NCI-H524 treated with DMSO at 0.1 percent for 48 hours (cell line): Measurements from ENCODE around the gene TMEM229A.
A peak's percentile ranks its signal among the peaks of the same experiment; 100 is the strongest.
"Not testable (repeated sequence)": the region's sequence is repeated elsewhere in the genome, so short reads cannot be mapped to it uniquely, and the experiment has no call there.

Source experiments
- DNase-seq: peaks from one replicate; lab custom pipeline; 2025; lab: John Stamatoyannopoulos, UW

The TMEM229A gene

DNA sequence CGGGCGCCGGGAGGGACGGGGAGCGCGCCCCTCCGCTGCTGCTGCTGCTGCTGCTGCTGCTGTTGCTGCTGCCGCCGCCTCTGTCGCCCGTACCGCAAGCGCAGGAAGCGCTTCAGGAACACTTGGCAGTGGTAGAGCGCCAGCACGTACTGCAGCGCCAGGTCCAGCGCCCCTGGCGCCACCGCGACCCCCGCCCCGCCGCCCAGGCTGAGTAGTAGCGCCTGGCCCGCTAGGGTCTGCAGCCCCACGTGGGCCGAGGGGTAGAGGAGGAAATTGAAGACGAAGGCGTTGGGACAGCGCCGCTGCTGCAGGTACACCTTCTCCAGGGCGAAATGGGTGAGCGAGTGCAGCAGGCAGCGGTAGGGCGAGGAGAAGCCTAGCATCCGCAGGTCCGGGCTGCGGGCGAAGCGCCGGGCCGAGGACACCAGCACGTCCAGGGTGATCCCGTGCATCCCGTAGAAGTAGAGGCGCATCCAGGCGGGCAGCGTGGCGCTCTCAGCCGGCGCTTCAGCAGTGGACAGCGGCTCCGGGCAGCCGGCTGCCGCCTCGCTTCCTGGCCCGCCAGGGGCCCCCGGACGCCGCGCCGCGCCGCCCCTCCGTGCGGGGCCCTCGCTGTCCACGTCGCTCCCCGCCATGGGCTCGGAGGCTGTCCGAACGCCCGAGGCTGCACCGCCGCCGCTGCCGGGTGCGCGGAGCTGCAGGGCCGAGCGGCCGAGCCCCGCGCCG, at the start of gene TMEM229A:
Gene TMEM229A (minus strand): TSS at position 699 of the 726 bp plus-strand sequence. CDS start 64 bp downstream, at position 635.
- DNase-seq = no peak

DNA sequence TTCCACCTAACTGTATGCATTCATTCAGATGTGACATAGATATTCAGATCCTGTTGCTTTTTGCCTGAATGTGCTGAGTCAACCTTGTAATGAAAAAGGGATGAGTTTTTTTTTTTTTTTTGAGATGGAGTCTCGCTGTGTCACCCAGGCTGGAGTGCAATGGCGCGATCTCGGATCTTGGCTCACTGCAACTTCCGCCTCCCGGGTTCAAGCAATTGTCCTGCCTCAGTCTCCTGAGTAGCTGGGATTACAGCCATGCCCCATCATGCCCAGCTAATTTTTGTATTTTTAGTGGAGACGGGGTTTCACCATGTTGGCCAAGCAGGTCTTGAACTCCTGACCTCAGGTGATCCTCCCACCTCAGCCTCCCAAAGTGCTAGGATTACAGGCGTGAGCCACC, 49.4 kb upstream of the TMEM229A start:
- not testable (repeated sequence) for DNase-seq

- DNase-seq = no peak
Measured at GRCh38 chr7:124077546-124077945, 44.7 kb upstream of the TMEM229A start.

- DNase-seq = no peak
Measured at GRCh38 chr7:124076841-124077240, 44.0 kb upstream of the TMEM229A start.

DNA sequence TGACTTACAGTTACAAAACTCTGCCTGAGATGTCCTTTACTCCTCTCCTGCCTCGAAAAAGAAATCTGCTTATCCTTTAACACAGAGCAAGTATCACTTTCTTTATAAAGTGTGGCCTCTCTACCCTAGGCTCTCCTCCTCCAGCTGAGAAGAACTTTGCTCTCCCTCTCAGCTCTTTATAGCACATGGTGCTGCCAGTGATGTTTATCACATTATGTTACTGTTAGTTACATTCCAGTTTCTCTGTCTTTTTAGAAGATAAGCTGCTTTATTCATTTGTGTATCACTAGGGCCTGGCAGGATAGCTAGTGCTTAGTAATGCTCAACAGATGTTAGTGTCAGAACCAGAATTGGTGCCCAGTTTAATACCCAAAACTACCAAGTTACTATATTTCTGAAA, 41.1 kb upstream of the TMEM229A start:
- no peak for DNase-seq

GRCh38 chr7:124073310-124073645, 40.4 kb upstream of the TMEM229A start:
- DNase-seq = no peak

DNA sequence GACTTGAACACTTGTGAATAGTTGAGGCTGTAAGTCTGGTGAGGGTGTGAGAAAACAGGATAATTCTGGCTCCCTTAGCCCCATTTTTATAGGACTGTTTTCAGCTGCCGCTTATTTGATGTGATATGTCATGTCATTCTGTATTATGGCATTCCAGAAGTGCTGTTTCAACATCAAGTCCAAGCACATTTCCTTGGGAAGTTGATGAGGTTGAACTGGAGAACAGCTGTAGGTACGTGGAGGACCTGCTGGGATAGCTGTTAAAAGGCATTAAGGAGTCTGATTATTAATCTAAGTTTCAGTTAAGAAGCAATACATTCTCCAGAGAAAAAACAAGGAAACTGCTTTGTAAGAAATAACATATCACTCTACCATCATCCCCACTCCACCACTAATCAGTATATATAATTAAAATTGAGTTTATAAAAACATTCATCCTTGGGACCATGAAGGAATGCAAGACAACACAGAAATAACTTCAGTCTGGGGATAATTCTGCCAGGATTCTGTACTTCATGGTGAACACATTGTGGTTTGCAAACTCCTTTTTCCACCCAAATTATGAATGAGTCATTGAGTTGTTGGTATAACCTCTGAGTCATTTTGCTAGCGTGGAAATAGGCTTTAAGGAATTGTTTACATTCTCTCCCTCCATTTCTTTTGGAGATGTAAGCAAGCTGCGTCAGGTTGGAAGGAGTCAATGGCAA, 39.9 kb upstream of the TMEM229A start:
- peak; percentile 66 for DNase-seq

GRCh38 chr7:124071843-124072242, 39.0 kb upstream of the TMEM229A start:
- DNase-seq = peak; percentile 83

- no peak for DNase-seq
Measured at GRCh38 chr7:124062171-124062570, 29.3 kb upstream of the TMEM229A start.

DNA sequence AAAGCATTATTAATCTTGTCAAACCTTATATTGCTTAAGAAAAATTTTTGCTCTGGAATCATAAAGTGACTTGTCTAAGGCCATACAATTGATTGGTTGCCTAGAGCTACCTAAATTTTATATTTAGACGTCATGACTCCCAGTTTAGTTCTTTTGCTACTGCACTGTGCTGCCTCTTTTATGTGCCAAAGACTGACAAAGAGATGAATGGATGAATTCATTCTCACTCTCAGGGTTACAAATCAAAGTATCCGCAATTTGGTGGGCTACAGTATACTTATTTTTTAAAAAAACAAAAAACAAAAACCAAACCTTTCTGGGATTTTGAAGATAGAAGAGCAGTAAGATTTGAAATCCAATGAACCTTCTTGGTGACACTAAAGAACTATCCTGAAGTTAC, 27.7 kb upstream of the TMEM229A start:
- no peak for DNase-seq

- no peak for DNase-seq
Measured at GRCh38 chr7:124059375-124059774, 26.5 kb upstream of the TMEM229A start.

- no peak for DNase-seq
Measured at GRCh38 chr7:124058515-124058914, 25.6 kb upstream of the TMEM229A start.

DNA sequence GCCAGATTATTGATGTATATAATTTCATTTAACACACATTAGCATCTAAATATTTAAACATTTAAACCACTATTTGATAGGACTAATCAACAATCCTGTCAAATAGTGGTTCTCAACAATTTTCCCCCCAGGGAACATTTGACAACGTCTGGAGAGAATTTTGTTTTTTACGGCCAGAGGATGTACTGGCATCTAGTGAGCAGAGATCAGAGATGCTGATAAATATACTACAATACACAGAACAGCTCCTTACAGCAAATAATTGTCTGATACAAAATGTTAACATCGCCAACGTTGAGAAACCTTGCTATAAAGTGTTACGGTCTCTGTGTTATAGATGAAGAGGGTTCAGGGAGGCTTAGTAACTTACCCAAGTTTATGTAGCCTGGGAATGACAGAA, 25.0 kb upstream of the TMEM229A start:
- DNase-seq = no peak

DNA sequence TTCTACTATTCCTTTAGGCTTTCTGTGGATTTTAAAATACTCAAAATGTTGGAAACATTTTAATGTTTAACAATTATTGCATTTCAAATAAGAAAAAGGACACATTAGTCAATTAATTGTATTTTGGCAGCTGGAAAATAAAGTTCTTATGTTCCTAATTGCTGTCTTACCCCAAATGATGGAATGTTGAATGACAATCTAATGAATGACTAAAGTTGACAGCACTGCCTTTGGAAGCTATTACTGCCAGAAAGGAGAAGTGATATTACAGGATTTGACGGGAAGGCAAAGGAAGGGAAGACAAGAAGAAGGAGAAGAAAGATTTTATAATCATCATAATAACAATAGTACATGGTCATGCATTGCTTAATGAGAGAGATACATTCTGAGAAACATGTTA, 23.4 kb upstream of the TMEM229A start:
- no peak for DNase-seq

GRCh38 chr7:124051681-124052377, 19.0 kb upstream of the TMEM229A start:
- no peak for DNase-seq

DNA sequence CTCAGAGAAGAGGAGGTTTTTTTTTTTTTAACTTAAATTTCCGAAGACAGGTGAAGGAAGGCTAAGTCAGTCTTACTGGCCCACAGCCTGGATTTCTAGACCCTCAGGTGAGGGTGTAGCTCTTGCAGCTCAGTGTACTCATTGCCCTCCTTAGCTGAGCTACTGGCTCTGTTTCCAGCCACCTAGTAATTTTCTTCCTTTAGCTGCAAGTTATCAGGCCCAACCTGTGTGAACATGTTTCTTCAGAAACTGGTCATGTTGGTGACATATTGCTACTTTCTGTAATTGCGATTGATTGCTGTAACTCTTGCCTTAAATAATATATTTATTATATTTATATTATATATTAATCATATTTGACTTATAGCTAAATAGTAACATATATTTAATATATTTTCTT, 10.0 kb upstream of the TMEM229A start:
- no peak for DNase-seq

- no peak for DNase-seq
Measured at GRCh38 chr7:124041439-124041838, 8.6 kb upstream of the TMEM229A start.

DNA sequence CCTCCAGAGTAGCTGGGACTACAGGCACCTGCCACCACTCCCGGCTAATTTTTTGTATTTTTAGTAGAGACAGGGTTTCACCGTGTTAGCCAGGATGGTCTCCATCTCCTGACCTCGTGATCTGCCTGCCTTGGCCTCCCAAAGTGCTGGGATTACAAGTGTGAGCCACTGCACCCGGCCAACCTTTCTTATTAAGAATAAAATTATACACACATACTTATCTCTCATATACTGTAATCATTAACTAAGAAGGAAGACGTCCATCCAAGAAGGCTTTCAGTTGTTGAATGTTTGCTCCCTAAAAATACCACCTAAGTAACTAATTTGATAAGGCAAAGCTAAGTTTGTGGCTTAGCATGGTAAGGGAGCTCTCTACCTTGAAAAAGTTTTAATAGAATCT, 5.0 kb upstream of the TMEM229A start:
- not testable (repeated sequence) for DNase-seq

- no peak for DNase-seq
Measured at GRCh38 chr7:124035706-124036105, 2.8 kb upstream of the TMEM229A start.

- no peak for DNase-seq
Measured at GRCh38 chr7:124034754-124035100, 1.9 kb upstream of the TMEM229A start.

GRCh38 chr7:124033807-124034753, 1.2 kb upstream of the TMEM229A start:
- no peak for DNase-seq
